H9 (cell line): ENCODE data around the gene AP4E1. TPM values are rescaled to one million over a fixed set of nuclear protein-coding genes. Genes with fewer than 3 reads are reported as not detected.

ENCODE experiments used
- DNase-seq: peaks from one replicate; pipeline ENCODE4 v3.0.0-alpha.2; 2017
- H2AFZ ChIP-seq: one replicate; pipeline ENCODE4 v1.6.1; 2013; ENCODE audit warnings: mild to moderate bottlenecking, low read length, control low read depth, moderate library complexity
- H2AK5ac ChIP-seq: 2 replicates; pipeline ENCODE4 v1.6.1; 2013; ENCODE audit warnings: low read length, control low read depth, mixed read lengths; ENCODE audit not compliant: insufficient read length
- H2BK120ac ChIP-seq: one replicate; pipeline ENCODE4 v1.6.1; 2013; ENCODE audit warnings: low read depth, mild to moderate bottlenecking, low read length, control low read depth, inconsistent platforms; ENCODE audit not compliant: poor library complexity, severe bottlenecking
- H2BK12ac ChIP-seq: 2 replicates; pipeline ENCODE4 v1.6.1; 2013; ENCODE audit warnings: low read length, control low read depth, mixed read lengths, low read depth; ENCODE audit not compliant: insufficient read length
- H2BK15ac ChIP-seq: 2 replicates; pipeline ENCODE4 v1.6.1; 2013; ENCODE audit warnings: low read depth, low read length, control low read depth
- H2BK20ac ChIP-seq: one replicate; pipeline ENCODE4 v1.6.1; 2013; ENCODE audit warnings: low read depth, mild to moderate bottlenecking, low read length, control low read depth, inconsistent platforms; ENCODE audit not compliant: poor library complexity, severe bottlenecking
- H2BK5ac ChIP-seq: 2 replicates; pipeline ENCODE4 v1.6.1; 2013; ENCODE audit warnings: low read length, control low read depth, mixed read lengths; ENCODE audit not compliant: insufficient read length
- H3K14ac ChIP-seq: 2 replicates; pipeline ENCODE4 v1.6.1; 2013; ENCODE audit warnings: low read length, control low read depth; ENCODE audit not compliant: insufficient read depth
- H3K18ac ChIP-seq: 2 replicates; pipeline ENCODE4 v1.6.1; 2013; ENCODE audit warnings: low read depth, mild to moderate bottlenecking, mixed read lengths, low read length, control low read depth; ENCODE audit not compliant: insufficient read length
- H3K23ac ChIP-seq: 2 replicates; pipeline ENCODE4 v1.6.1; 2013; ENCODE audit warnings: low read length, control low read depth, mixed read lengths, low read depth; ENCODE audit not compliant: insufficient read length
- H3K23me2 ChIP-seq: 2 replicates; pipeline ENCODE4 v1.6.1; 2013; ENCODE audit warnings: low read depth, mild to moderate bottlenecking, mixed read lengths, low read length, control low read depth; ENCODE audit not compliant: insufficient read length, poor library complexity, severe bottlenecking
- H3K27ac ChIP-seq: 2 replicates; pipeline ENCODE4 v1.5.1; 2013; ENCODE audit warnings: low read length, control low read depth, mixed read lengths, low read depth; ENCODE audit not compliant: insufficient read length
- H3K27me3 ChIP-seq: 2 replicates; pipeline ENCODE4 v1.6.1; 2013; ENCODE audit warnings: low read length, control low read depth, inconsistent platforms; ENCODE audit not compliant: insufficient read depth
- H3K4ac ChIP-seq: 2 replicates; pipeline ENCODE4 v1.6.1; 2013; ENCODE audit warnings: low read depth, mild to moderate bottlenecking, control low read depth, inconsistent platforms, low read length, moderate library complexity
- H3K4me1 ChIP-seq: 2 replicates; pipeline ENCODE4 v1.6.1; 2013; ENCODE audit warnings: low read length, control low read depth, inconsistent platforms; ENCODE audit not compliant: insufficient read depth
- H3K4me2 ChIP-seq: 2 replicates; pipeline ENCODE4 v1.6.1; 2013; ENCODE audit warnings: low read length, control low read depth, mixed read lengths; ENCODE audit not compliant: insufficient read length, insufficient read depth
- H3K56ac ChIP-seq: 2 replicates; pipeline ENCODE4 v1.6.1; 2013; ENCODE audit warnings: low read depth, mild to moderate bottlenecking, mixed read lengths, low read length, control low read depth; ENCODE audit not compliant: insufficient read length
- H3K79me1 ChIP-seq: 2 replicates; pipeline ENCODE4 v1.6.1; 2013; ENCODE audit warnings: low read depth, mild to moderate bottlenecking, moderate library complexity, low read length, control low read depth, inconsistent platforms; ENCODE audit not compliant: insufficient read depth, poor library complexity, severe bottlenecking
- H3K79me2 ChIP-seq: 2 replicates; pipeline ENCODE4 v1.6.1; 2013; ENCODE audit warnings: low read length, control low read depth, inconsistent platforms; ENCODE audit not compliant: insufficient read depth
- H3K9ac ChIP-seq: 2 replicates; pipeline ENCODE4 v1.6.1; 2013; ENCODE audit warnings: low read length, control low read depth, mixed read lengths; ENCODE audit not compliant: insufficient read length; ENCODE audit errors: extremely low read depth
- H3K9me3 ChIP-seq: one replicate; pipeline ENCODE4 v1.6.1; 2013; ENCODE audit warnings: low read depth, low read length, inconsistent platforms; ENCODE audit not compliant: control insufficient read depth
- H3T11ph ChIP-seq: one replicate; pipeline ENCODE4 v1.6.1; 2013; ENCODE audit warnings: mild to moderate bottlenecking, low read length, control low read depth, inconsistent platforms
- H4K20me1 ChIP-seq: one replicate; pipeline ENCODE4 v1.6.1; 2013; ENCODE audit not compliant: control insufficient read depth, insufficient read length, insufficient read depth
- H4K5ac ChIP-seq: 2 replicates; pipeline ENCODE4 v1.6.1; 2013; ENCODE audit warnings: low read depth, mild to moderate bottlenecking, mixed read lengths, low read length, control low read depth; ENCODE audit not compliant: insufficient read length
- H4K8ac ChIP-seq: replicated peaks from 2 replicates; pipeline ENCODE4 v1.6.1; 2013; ENCODE audit warnings: low read length, control low read depth, mixed read lengths, low read depth; ENCODE audit not compliant: insufficient read length
- H4K91ac ChIP-seq: 2 replicates; pipeline ENCODE4 v1.6.1; 2013; ENCODE audit warnings: low read depth, mild to moderate bottlenecking, moderate library complexity, mixed read lengths, low read length, control low read depth; ENCODE audit not compliant: insufficient read length
- H3K27ac Mint-ChIP-seq, 3 experiments: 2 replicates in 2 of 3; 3 replicates in 1 of 3; pipeline ENCODE4 v1.8.0; 2020 to 2021; ENCODE audit warnings: mixed read lengths in 3 of 3, mild to moderate bottlenecking in 1 of 3, moderate library complexity in 1 of 3
- H3K27me3 Mint-ChIP-seq: 2 replicates; pipeline ENCODE4 v1.8.0; 2021; ENCODE audit warnings: low read depth, mild to moderate bottlenecking, moderate library complexity, mixed read lengths
- H3K36me3 Mint-ChIP-seq, 3 experiments: 2 replicates in 2 of 3; 3 replicates in 1 of 3; pipeline ENCODE4 v1.8.0; 2020 to 2021; ENCODE audit warnings: low read depth in 3 of 3, mixed read lengths in 3 of 3; ENCODE audit not compliant: insufficient read depth in 1 of 3
- H3K4me1 Mint-ChIP-seq, 2 experiments: 2 replicates each; pipeline ENCODE4 v1.8.0; 2020; ENCODE audit warnings: mixed read lengths in 2 of 2
- H3K4me3 Mint-ChIP-seq, 2 experiments: 2 replicates in 1 of 2; 3 replicates in 1 of 2; pipeline ENCODE4 v1.8.0; 2020 to 2021; ENCODE audit warnings: mild to moderate bottlenecking in 2 of 2, mixed read lengths in 2 of 2, moderate library complexity in 1 of 2
- H3K9me3 Mint-ChIP-seq, 2 experiments: 2 replicates in 1 of 2; 3 replicates in 1 of 2; pipeline ENCODE4 v1.8.0; 2020; ENCODE audit warnings: mild to moderate bottlenecking in 2 of 2, mixed read lengths in 2 of 2, moderate library complexity in 1 of 2
- CTCF ChIP-seq: fragments of 200-600 bp; sonication (generic); conservative IDR thresholded peaks from 3 replicates; pipeline ENCODE4 v1.8.0; 2021; ENCODE audit warnings: antibody characterized with exemption, mild to moderate bottlenecking
- WGBS: extraction: QIAGEN DNeasy Blood & Tissue Kit; methylation state at CpG from one replicate; pipeline ENCODE4 v1.1.7; 2013; ENCODE audit warnings: missing lambda C conversion rate, low lambda C conversion rate, mixed read lengths; ENCODE audit not compliant: insufficient read length; ENCODE audit errors: extremely low coverage; 5-methylcytosine and 5-hydroxymethylcytosine counted together
- total RNA-seq: library from RNA; stranded (reverse); gene quantifications from 2 replicates; pipeline ENCODE4 v1.2.1, GENCODE V29; 2021

Gene AP4E1
- total RNA-seq, 1 experiment from 2014 or later = 13.8 TPM

DNA sequence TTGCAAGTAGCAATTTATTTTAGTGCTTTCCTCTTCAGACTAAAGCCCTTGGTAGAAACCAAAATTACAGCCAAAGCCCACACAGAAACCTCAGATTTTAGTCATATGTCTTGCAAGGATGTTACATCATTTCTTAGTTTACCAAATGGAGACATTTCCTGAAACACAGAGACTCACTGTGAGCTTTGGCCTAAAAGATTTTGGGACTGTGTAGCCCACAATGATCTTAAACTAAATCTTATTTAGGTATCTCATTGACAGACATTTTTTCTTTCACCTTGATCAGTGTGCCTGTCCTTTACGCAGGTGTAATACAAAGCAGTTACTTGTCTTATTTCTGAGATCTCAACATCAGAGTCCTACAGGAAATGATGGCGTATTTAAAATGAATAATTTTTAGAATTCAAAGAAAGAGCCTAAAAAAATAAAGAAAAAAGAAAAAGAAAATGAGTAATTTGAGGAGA lies 27.8 kb upstream of the AP4E1 start:
- no peak overlapping the region for H3K4me2 ChIP-seq
- no peak overlapping the region for H2BK5ac ChIP-seq
- no peak overlapping the region for H3K4ac ChIP-seq
- DNase-seq = no peak
- H4K8ac ChIP-seq = no peak overlapping the region
- H4K5ac ChIP-seq = no peak overlapping the region
- H2BK120ac ChIP-seq = no peak overlapping the region
- Mint-ChIP-seq H3K4me1 (peaks cover 4 to 5% of the 10 kb centered on the region in 2 experiments; a peak in 3 of 4 replicates), H3K4me3 (no peak overlapping the region), H3K9me3 (no peaks in the 10 kb centered on the region), H3K27me3 (no peaks in the 10 kb centered on the region; the same call in none of the 2 replicates), H3K36me3 (no peaks in the 10 kb centered on the region), H3K27ac (no peak overlapping the region)
- no peak overlapping the region for H2BK12ac ChIP-seq
- no peaks in the 10 kb centered on the region for H3K4me1 ChIP-seq
- no peak overlapping the region for H3K9ac ChIP-seq
- H4K20me1 ChIP-seq = no peaks in the 10 kb centered on the region
- no peaks in the 10 kb centered on the region for H3K27me3 ChIP-seq
- TF ChIP-seq CTCF = no peak
- no peak overlapping the region for H3K56ac ChIP-seq
- no peak overlapping the region for H3K14ac ChIP-seq
- no peak overlapping the region for H4K91ac ChIP-seq
- no peak overlapping the region for H2BK15ac ChIP-seq
- H3K23ac ChIP-seq = no peak overlapping the region
- no peak overlapping the region for H2AK5ac ChIP-seq
- H3K9me3 ChIP-seq = no peaks in the 10 kb centered on the region
- H2BK20ac ChIP-seq = no peak overlapping the region
- no peaks in the 10 kb centered on the region for H3K79me1 ChIP-seq
- H3K18ac ChIP-seq = no peak overlapping the region
- no peaks in the 10 kb centered on the region for H3K79me2 ChIP-seq
- no peak overlapping the region for H2AFZ ChIP-seq
- no peak overlapping the region for H3T11ph ChIP-seq
- no peaks in the 10 kb centered on the region for H3K23me2 ChIP-seq
- WGBS = no CpG with 5 or more reads among the region's 2 CpGs
- H3K27ac ChIP-seq = no peak overlapping the region
